Left renal cortex interstitium (tissue), 4 donors: ENCODE data around the gene TSPAN17. TPM values are rescaled to one million over a fixed set of nuclear protein-coding genes. Genes with fewer than 3 reads are reported as not detected.
A peak's percentile ranks its signal among the peaks of the same experiment; 100 is the strongest.

Source experiments
- DNase-seq, 4 donors: peaks; one replicate each; pipeline ENCODE4 v3.0.0-alpha.2; 2013; ENCODE audit warnings: low read depth in 4 of 4, low spot score in 2 of 4, missing footprints in 1 of 4
- polyA plus RNA-seq, 4 donors: library from polyadenylated mRNA; unstranded; fragments of 120-200 nt; gene quantifications; one replicate each; pipeline ENCODE4 v1.2.1, GENCODE V29; 2013; ENCODE audit not compliant: insufficient read length in 4 of 4

TSPAN17 gene
- polyA plus RNA-seq, 4 donors: 29.2 to 37.8 (median 33.5) TPM

DNA sequence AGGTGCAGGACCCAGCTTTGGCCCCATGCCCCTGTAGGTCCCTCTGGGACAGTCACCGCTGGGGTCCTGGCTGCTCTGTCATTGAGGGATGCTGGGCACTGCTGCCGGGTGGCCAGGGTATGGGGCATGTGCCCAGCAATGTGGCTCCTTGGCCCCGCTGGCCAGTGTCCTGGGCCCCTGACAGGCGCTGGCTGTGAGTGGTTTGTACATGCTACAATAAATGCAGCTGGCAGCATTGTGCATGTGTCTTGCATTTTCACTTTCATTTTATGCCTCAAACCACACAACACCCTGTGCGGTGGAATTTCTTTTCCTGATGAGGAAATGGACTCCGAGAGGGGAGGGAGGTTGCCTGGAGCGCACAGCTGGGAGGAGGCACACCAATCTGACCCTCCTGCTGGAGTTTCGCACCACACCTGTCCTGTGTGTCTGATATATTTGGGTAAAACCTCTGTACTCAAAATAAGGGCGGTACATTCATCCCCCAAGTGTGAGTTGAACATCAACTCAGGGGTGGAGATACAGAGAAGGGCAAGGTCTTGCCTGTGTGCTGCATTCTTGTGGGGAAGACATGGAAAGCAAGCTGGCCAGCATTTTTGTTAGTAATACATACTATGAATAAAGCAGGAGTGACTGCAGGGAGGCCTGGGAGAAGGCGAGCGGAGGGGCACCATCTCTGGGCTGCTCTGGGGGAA lies 11.7 kb downstream of the TSPAN17 start:
- no peak for DNase-seq

- DNase-seq: no peak
These were observed 12.2 kb downstream of the TSPAN17 start for GRCh38 chr5:176659512-176659839.

DNA sequence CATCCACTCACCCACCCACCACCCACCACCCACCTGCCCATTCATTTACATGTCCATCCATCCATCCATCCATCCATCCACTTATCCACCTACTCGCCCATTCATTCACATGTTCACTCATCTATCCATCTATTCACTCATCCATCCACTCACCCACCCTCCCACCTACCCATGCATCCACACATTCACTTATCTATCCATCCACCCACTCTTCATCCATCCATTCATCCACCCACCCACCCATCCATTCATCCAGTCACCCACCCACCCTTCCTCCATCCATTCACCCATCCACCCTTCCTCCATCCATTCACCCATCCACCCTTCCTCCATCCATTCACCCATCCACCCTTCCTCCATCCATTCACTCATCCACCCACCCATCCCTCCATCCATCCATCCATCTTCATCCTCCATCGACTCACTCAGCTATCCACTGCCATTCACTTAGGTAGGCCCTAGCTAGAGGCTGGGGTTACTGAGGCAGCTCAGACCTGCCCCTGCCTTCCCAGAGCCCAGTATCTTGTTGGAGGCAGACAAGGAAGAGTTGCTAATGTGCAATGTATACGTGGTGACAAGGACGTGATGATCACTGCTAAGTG lies 12.7 kb downstream of the TSPAN17 start:
- DNase-seq: no peak

- no peak for DNase-seq
These were observed 13.2 kb downstream of the TSPAN17 start for GRCh38 chr5:176660530-176660859.

DNA sequence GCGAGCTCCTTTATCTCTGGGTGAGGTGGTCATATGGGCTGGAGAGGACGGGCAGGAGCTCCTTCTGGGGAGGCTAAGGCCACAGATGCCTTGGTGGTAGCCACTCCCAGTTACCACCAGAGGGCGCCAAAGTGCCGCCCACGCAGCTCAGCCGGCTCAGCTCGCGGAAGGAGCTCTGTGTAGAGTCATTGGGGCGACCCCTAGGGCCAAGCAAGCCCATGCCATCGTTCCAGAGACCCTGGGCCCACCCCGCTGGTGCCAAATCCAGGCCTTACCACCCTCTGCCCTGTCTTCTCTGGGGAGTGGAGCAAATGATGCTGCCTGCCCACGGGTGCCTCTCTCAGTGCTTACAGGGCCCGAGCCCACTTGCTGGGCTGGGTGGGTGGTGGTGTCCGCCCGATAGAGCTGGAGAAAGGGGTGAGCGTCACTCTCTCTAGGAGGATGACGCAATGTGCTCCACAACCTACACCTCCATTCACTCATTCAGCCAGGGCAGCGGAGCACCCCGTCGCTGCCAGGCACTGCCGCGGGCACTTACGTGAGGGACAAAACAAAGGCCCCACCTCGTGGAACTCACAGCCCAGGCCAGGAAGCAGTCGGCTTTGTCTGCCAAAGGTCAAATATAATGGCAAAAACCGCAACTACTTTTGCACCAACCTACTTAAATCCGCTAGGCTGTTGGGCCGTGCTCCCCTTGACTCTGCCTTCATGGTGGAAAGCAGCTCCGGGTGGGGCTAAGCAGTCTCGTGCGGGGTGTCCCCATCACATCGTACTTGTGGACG lies 13.8 kb downstream of the TSPAN17 start:
- peak in 2 of 4 donors; percentile 55 to 65 for DNase-seq

DNA sequence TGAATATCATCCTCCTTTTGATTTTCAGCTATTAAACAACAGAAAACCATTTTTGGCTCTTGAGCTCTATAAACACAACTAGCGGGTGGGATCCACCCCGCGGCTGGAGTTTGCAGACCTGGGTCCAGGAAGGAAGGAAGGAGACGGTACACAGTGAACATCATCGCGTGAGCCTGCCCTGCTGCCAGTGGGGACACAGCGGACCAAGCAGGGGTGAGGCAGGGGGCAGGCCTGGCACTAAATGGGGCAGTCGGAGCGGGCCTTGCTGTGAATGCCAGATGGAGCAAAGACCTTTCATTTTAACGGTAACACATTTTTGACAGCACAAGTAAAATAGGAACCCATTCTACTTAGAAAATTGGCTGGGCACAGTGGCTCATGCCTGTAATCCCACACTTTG lies 14.4 kb downstream of the TSPAN17 start:
- DNase-seq: no peak

DNA sequence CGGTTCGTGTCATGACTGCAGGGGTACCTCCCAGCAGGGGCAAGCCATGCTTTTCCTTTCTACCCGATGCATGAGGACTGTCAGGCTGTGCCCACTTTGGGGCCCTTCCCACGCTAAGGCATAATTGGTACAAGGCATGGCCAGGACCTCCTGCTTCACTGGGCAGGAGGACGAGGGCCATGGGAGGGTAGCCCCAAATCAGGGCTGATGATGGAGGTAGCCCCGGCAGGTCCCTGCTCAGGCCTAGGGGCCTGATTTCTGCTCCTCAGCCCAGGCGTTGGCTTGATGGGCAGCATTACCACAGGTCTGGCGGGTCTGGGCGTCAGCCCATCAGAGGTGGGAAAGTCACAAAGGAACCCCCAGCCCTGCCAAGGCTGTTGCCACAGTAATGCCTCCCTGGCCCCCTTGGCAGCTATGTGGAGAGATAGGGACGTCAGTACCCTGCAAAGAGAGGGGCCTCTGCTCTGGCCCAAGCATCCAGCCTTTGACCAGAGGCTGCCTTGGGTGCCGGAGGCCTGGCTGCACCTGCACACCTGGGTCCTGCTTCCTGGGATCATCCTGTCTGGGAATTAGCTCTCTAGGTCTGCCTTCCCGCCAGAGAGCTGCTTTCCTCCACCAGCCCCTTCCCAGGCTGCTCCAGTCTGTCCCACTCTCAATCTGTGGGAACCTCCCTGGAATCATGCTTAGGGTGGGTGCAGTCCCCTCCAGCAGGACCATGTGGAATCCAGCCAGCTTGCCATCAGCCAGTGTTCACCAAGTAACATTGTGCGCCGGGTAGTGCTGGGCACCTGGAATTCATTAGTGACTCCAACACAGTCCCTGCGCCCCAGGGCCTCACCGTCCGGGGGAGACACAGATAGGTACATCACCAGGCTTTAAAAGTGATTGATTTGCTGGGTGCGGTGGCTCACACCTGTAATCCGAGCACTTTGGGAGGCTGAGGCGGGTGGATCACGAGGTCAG lies 15.4 kb downstream of the TSPAN17 start:
- DNase-seq: no peak

GRCh38 chr5:176663566-176663965 lies 16.3 kb downstream of the TSPAN17 start:
- DNase-seq: no peak

- DNase-seq: no peak
These were observed 17.2 kb downstream of the TSPAN17 start for GRCh38 chr5:176664479-176664878.

DNA sequence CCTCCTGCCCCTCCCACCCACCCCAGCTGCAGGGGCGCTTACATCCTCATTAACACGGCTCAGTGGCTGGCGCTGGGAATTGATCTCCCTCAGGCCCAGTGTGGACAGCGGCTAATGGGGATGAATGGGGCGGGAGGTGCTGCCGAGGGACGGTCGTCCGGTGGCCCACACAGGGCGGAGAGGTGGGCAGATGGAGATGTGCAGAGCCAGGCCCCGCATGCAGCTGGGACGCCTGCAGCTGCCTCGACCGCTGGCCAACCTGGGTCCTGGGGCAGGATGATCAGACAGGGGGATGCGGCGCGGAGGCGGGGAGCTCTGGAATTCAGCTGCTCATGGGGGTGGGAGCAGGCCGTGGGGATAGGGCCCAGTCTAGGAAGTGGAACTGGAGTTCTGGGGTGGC lies 17.6 kb downstream of the TSPAN17 start:
- DNase-seq: no peak

GRCh38 chr5:176665517-176665916 lies 18.2 kb downstream of the TSPAN17 start:
- DNase-seq: no peak

- DNase-seq: no peak
These were observed 20.4 kb downstream of the TSPAN17 start for GRCh38 chr5:176667637-176668036.

DNA sequence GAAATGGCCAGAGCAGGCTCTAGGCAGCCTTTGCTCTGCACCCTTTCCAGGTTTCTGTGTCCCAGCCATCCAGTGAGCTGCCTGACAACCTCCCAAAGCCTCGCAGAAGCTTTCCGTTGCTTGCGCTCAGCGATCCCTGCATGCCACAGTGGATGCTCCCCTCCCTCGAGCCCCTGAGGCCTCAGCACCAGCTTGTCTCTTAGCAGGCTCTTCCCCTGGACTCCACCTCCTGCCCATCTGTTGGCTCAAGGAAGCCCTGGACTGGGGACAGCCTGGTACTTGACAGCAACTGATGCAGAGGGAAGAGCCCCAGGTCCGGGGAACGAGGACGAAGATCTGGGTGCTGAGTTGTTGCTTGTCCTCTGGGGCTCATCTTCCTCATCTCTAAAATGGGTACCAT lies 23.2 kb downstream of the TSPAN17 start:
- DNase-seq: no peak

GRCh38 chr5:176671399-176671798 lies 24.1 kb downstream of the TSPAN17 start:
- DNase-seq: no peak

- DNase-seq: no peak
These were observed 24.8 kb downstream of the TSPAN17 start for GRCh38 chr5:176671890-176672747.

- DNase-seq: no peak
These were observed 26.6 kb downstream of the TSPAN17 start for GRCh38 chr5:176673651-176674583.

DNA sequence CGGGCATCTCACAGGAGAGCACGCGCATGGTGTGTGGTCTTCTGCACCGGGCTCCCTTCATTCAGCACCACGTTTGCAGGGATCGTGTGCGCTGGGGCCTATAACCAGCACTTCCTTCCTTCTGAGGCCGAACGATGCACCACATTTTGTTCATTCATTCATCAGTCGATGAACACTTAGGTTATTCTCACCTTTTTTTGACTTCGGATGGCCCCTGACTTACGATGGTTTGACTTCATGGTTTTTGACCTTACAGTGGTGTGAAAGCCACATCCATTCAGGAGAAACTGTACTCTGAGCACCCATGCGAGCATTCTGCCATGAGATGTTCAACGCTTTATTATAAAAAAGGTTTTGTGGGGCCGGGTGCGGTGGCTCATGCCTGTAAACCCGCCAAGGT lies 27.5 kb downstream of the TSPAN17 start:
- DNase-seq: no peak

GRCh38 chr5:176675676-176676360 lies 28.5 kb downstream of the TSPAN17 start:
- no peak for DNase-seq
